GM12892 (cell line): Measurements from ENCODE around the gene MEIKIN. TPM values are rescaled to one million over a fixed set of nuclear protein-coding genes. Genes with fewer than 3 reads are reported as not detected.

Experiments
- DNase-seq: peaks from one replicate; pipeline ENCODE4 v3.0.0; 2011; ENCODE audit not compliant: insufficient read length
- FAIRE-seq: peaks from 2 replicates; lab custom pipeline; 2011; peaks lifted over from hg19 to GRCh38; lab: Jason Lieb, UNC
- POLR2A ChIP-seq: IDR thresholded peaks from 2 replicates; pipeline ENCODE4 v1.6.1; 2011; ENCODE audit warnings: low read depth, low read length, control low read depth
- POLR2AphosphoS5 ChIP-seq: IDR thresholded peaks from 2 replicates; pipeline ENCODE4 v1.6.1; 2011; ENCODE audit warnings: low read depth, low read length, control low read depth
- TAF1 ChIP-seq: IDR thresholded peaks from 2 replicates; pipeline ENCODE4 v1.6.1; 2011; ENCODE audit warnings: low read depth, mild to moderate bottlenecking, control low read depth, low read length, borderline replicate concordance
- polyA plus RNA-seq: library from polyadenylated mRNA; unstranded; fragments of >200 nt; gene quantifications from one replicate; pipeline ENCODE4 v1.2.1, GENCODE V29; 2012; ENCODE audit warnings: missing spikeins, inconsistent platforms; ENCODE audit not compliant: missing spikeins

Gene MEIKIN
- not detected for polyA plus RNA-seq

DNA sequence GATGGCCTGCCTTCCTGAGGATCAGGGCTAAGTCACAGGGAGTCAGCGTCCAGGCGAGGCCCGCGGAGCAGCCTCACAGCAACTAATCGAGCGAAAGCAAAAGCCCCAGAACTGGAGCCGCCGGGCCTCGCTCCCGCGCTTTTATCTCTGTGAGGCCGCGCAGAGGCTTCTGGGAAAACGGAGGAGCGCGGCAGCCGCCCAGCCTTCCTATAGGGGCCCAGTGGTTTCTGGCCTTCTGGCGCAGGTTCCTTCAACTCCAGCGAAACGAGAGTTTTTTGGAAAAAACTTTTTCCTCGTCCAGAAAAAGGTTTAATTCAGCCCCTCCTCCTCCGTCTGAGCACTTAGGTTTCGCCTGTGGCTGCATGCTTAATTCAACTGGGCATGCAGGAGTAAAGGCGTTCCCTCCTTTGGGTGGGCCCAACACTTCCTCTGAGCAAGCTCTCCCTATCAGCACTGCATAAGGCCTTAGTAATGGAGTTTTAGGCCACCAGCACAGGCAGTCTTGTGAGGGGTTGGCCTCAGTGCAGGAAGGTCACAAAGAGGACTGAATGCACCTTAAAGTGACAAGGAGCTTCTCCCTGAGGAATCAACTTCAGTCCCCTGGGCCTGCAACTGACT, at the start of gene MEIKIN:
Gene MEIKIN (minus strand): TSS at position 113 of the 618 bp plus-strand sequence. CDS start 158 bp downstream, outside the sequence.
- no peak for TF ChIP-seq TAF1
- no peak for TF ChIP-seq POLR2A
- TF ChIP-seq POLR2AphosphoS5 = no peak
- DNase-seq (no peak), FAIRE-seq (no peak)

DNA sequence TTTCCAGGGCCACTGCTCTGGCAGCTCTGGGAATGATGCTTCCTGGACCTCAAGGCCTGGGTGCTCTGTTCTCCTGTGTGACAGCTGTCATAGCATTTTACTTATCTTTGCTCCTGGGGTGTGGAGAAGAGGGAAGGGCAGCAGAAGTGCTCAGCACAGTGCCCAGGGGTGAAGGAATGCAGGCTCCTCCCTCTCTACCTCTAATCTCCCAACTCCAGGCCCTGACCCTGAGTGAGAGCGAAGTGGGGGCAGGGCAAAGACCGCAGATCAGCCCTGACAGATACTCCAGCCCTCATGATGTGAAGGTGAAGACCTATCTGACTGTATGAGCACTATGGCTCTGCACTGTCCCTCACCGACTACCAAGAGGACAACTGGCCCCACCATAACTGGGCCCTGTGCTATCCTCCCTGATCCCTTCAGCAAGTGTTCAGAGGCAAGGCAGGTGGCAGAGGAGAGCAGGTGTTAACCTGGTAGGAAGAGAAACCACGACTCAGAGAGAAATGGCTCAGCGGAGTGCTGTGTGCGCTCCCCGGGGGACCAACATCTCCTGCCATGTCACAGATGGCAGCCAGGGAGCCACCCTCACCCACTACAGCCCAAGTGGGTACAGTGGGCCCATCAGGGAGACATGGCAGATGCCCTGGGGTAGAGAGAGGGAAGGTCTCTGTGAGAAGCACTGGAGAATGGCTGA, 49.2 kb upstream of the MEIKIN start:
- no peak for FAIRE-seq
- TF ChIP-seq POLR2AphosphoS5 = no peak

DNA sequence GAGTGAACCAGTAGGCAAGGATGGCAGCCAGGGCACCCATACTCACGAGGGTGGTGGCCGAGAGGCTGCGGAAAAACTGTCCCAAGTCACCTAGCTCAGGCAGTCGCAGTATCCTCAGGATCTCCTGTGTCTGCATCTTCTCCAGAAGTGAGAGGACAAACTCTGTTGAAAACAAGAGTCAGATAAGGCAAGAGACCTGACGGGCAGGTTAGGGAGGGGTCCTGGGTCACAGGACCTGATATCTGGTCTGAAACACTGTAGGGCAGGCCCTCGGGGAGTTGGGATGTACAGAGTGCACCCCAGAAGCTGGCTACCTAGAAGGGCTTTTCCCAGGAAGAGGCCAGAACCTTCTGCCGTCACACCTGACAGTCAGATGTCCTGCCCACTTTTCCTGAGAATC, 48.6 kb upstream of the MEIKIN start:
- no peak for TF ChIP-seq POLR2AphosphoS5
- FAIRE-seq (no peak), DNase-seq (no peak)

More for the DNA sequence above, 49.2 kb upstream of the MEIKIN start:
- no peak for DNase-seq

DNA sequence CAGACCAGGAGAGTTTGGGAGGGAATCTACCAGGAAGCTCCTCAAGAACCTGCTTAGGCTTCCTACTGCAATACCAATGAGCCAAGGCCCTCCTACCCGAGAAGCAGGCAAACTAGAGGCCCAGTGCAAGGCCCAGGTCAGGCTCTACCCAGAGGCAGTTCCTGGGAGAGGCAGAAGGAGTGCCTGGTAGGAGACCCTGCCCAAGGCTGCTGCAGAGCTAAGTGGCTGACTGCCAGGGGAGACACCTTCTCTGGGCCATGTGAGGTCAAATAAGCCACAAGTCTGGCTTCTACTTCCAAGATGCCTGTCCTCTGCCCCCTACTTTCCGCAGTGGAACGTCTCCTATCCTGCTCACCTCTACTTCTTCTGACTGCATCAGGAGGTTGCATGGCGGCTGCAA, 48.2 kb upstream of the MEIKIN start:
- TF ChIP-seq TAF1 (no peak), POLR2A (no peak), POLR2AphosphoS5 (no peak)
- DNase-seq (no peak), FAIRE-seq (no peak)

GRCh38 chr5:131992370-131992769, 46.9 kb upstream of the MEIKIN start:
- DNase-seq (no peak), FAIRE-seq (no peak)
- TF ChIP-seq POLR2AphosphoS5 (no peak), TAF1 (no peak), POLR2A (no peak)

GRCh38 chr5:131991593-131992324, 46.3 kb upstream of the MEIKIN start:
- FAIRE-seq (no peak), DNase-seq (no peak)
- no peak for TF ChIP-seq POLR2A
- TF ChIP-seq TAF1 = no peak
- TF ChIP-seq POLR2AphosphoS5 = no peak

- TF ChIP-seq POLR2AphosphoS5 (no peak), POLR2A (no peak), TAF1 (no peak)
- no peak for FAIRE-seq
- DNase-seq = no peak
Observed at GRCh38 chr5:131990716-131991115, 45.3 kb upstream of the MEIKIN start.

DNA sequence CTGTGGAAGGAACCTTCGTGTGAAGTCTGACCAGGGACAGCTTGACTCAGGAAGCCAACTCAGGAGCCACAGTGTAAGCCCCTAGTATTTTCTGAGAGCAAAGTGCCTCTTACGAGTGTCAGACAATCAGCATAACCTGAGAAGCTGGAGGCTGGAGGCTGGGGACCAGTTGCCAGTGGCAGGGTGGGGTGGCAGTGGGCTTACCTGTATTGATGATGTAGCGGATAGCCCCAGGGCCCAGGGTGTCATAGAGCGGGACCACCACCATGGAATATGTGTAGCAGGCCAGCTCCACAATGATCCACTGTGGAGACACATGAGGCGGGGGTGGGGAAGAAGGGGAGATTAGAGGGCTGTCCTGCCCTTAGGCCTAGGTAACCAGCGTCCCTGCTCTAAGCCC, 43.1 kb upstream of the MEIKIN start:
- DNase-seq = no peak
- TF ChIP-seq POLR2A = no peak
- no peak for FAIRE-seq

DNA sequence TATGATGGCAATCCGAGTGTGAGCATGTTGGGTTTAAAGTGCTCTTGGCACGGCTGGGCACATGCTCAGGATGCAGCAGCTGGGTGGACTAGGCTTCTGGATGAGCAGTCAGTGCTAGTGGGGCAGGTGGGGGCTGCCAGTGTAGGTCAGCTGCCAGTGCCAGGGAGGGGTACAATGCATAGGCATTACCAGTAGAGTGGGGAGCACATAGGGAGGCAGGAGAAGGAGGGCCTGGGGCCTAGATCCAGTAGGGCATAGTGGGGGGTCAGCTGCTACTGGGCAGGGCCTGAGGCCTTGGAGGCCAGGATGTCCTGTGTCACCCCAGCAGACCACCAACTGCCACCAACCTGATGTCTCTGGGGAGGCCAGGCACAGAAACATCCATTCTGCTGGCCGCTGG, 41.8 kb upstream of the MEIKIN start:
- no peak for TF ChIP-seq POLR2A
- TF ChIP-seq POLR2AphosphoS5 = no peak
- TF ChIP-seq TAF1 = no peak
- DNase-seq = no peak
- no peak for FAIRE-seq

GRCh38 chr5:131986161-131986912, 40.9 kb upstream of the MEIKIN start:
- TF ChIP-seq TAF1 = no peak
- no peak for FAIRE-seq

GRCh38 chr5:131984956-131985665, 39.6 kb upstream of the MEIKIN start:
- no peak for FAIRE-seq

More at GRCh38 chr5:131986161-131986912, 40.9 kb upstream of the MEIKIN start:
- no peak for DNase-seq

More at GRCh38 chr5:131984956-131985665, 39.6 kb upstream of the MEIKIN start:
- TF ChIP-seq POLR2AphosphoS5 = no peak
- no peak for TF ChIP-seq POLR2A
- no peak for TF ChIP-seq TAF1
- DNase-seq = no peak
